ENCODE results near the gene REV1. TPM values are rescaled to one million over a fixed set of nuclear protein-coding genes. Genes with fewer than 3 reads are reported as not detected.
"Not testable (repeated sequence)": the region's sequence is repeated elsewhere in the genome, so short reads cannot be mapped to it uniquely, and the experiment has no call there.

Gene REV1
- total RNA-seq, 4 donors from 2014 or later: 82.6 to 89.5 (median 85.3) TPM

GRCh38 chr2:99477054-99477453 lies 12.8 kb downstream of the REV1 start:
- Histone ChIP-seq H3K27me3 (no peaks in the 10 kb centered on the region), H3K4me1 (peaks cover 0 to 44% (median 0%) of the 10 kb centered on the region in 4 donors), H3K4me3 (no peak overlapping the region), H3K36me3 (no peaks in the 10 kb centered on the region), H3K9me3 (no peaks in the 10 kb centered on the region), H3K27ac (no peak overlapping the region)
- TF ChIP-seq CTCF (IDR thresholded peaks at IDR 0.05) (no peak), POLR2A (IDR thresholded peaks at IDR 0.05) (no peak)
- no peak for DNase-seq

GRCh38 chr2:99476629-99477028 lies 13.2 kb downstream of the REV1 start:
- DNase-seq: no peak
- no peak overlapping the region for H3K27ac ChIP-seq
- no peaks in the 10 kb centered on the region for H3K36me3 ChIP-seq
- H3K4me1 ChIP-seq: peaks cover 0 to 40% (median 0%) of the 10 kb centered on the region in 4 donors
- no peak overlapping the region for H3K4me3 ChIP-seq
- TF ChIP-seq CTCF (IDR thresholded peaks at IDR 0.05): no peak
- no peak for TF ChIP-seq POLR2A (IDR thresholded peaks at IDR 0.05)
- H3K27me3 ChIP-seq: no peaks in the 10 kb centered on the region
- H3K9me3 ChIP-seq: no peaks in the 10 kb centered on the region

- not testable (repeated sequence) for DNase-seq
Measured at GRCh38 chr2:99475095-99475494, 14.7 kb downstream of the REV1 start.

GRCh38 chr2:99473518-99474083 lies 16.2 kb downstream of the REV1 start:
- Histone ChIP-seq H3K27ac (no peak overlapping the region), H3K36me3 (no peaks in the 10 kb centered on the region), H3K27me3 (no peaks in the 10 kb centered on the region), H3K9me3 (no peaks in the 10 kb centered on the region), H3K4me3 (no peak overlapping the region), H3K4me1 (peaks cover 0 to 15% (median 0%) of the 10 kb centered on the region in 4 donors)
- DNase-seq: no peak
- TF ChIP-seq CTCF (IDR thresholded peaks at IDR 0.05) (no peak), POLR2A (IDR thresholded peaks at IDR 0.05) (no peak)

More at GRCh38 chr2:99475095-99475494, 14.7 kb downstream of the REV1 start:
- not testable (repeated sequence) for H3K27me3 ChIP-seq, H3K27ac ChIP-seq, H3K4me3 ChIP-seq, H3K9me3 ChIP-seq, H3K36me3 ChIP-seq
- peaks cover 0 to 27% (median 0%) of the 10 kb centered on the region in 4 donors for H3K4me1 ChIP-seq

- Histone ChIP-seq H3K4me1 (peaks cover 0 to 8% (median 0%) of the 10 kb centered on the region in 4 donors), H3K27ac (no peak overlapping the region), H3K4me3 (no peak overlapping the region), H3K27me3 (no peaks in the 10 kb centered on the region), H3K9me3 (no peaks in the 10 kb centered on the region), H3K36me3 (no peaks in the 10 kb centered on the region)
- TF ChIP-seq CTCF (IDR thresholded peaks at IDR 0.05) (no peak), POLR2A (IDR thresholded peaks at IDR 0.05) (no peak)
- no peak for DNase-seq
Measured at GRCh38 chr2:99472600-99472960, 17.2 kb downstream of the REV1 start.

GRCh38 chr2:99471654-99472599 lies 17.9 kb downstream of the REV1 start:
- no peak for DNase-seq
- peaks cover 0 to 8% (median 0%) of the 10 kb centered on the region in 4 donors for H3K4me1 ChIP-seq

More at GRCh38 chr2:99471654-99472599, 17.9 kb downstream of the REV1 start:
- no peaks in the 10 kb centered on the region for H3K27me3 ChIP-seq
- no peaks in the 10 kb centered on the region for H3K9me3 ChIP-seq
- no peaks in the 10 kb centered on the region for H3K36me3 ChIP-seq
- no peak overlapping the region for H3K27ac ChIP-seq
- no peak overlapping the region for H3K4me3 ChIP-seq
- TF ChIP-seq POLR2A (IDR thresholded peaks at IDR 0.05): no peak
- no peak for TF ChIP-seq CTCF (IDR thresholded peaks at IDR 0.05)
